ENCODE measurements around the gene CCDC154.
A peak's percentile ranks its signal among the peaks of the same experiment; 100 is the strongest.

Gene CCDC154

GRCh38 chr16:1408171-1408837 is 36.1 kb downstream of the CCDC154 start (continued):
- TF ChIP-seq, protein P1, sequence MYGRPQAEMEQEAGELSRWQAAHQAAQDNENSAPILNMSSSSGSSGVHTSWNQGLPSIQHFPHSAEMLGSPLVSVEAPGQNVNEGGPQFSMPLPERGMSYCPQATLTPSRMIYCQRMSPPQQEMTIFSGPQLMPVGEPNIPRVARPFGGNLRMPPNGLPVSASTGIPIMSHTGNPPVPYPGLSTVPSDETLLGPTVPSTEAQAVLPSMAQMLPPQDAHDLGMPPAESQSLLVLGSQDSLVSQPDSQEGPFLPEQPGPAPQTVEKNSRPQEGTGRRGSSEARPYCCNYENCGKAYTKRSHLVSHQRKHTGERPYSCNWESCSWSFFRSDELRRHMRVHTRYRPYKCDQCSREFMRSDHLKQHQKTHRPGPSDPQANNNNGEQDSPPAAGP (tag by site-specific recombination; IDR thresholded peaks at IDR 0.05): 0 out of 2 replicates have a peak, but pooled peaks have one; percentile 47
- no peak for TF ChIP-seq ZNF146 (tag by site-specific recombination; IDR thresholded peaks at IDR 0.05)
- TF ChIP-seq OSR2 (tag by site-specific recombination; IDR thresholded peaks at IDR 0.05): no peak
- no peak for TF ChIP-seq GFI1B (tag by site-specific recombination; IDR thresholded peaks at IDR 0.05)
- TF ChIP-seq, protein P2, sequence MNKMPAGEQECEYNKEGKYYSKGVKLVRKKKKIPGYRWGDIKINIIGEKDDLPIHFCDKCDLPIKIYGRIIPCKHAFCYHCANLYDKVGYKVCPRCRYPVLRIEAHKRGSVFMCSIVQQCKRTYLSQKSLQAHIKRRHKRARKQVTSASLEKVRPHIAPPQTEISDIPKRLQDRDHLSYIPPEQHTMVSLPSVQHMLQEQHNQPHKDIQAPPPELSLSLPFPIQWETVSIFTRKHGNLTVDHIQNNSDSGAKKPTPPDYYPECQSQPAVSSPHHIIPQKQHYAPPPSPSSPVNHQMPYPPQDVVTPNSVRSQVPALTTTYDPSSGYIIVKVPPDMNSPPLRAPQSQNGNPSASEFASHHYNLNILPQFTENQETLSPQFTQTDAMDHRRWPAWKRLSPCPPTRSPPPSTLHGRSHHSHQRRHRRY (tag by site-specific recombination; IDR thresholded peaks at IDR 0.05): no peak
- TF ChIP-seq ZNF558 (tag by site-specific recombination; IDR thresholded peaks at IDR 0.05): no peak
- no peak for TF ChIP-seq ZFP37 (tag by site-specific recombination; IDR thresholded peaks at IDR 0.05)
- TF ChIP-seq ZNF621 (tag by site-specific recombination; IDR thresholded peaks at IDR 0.05): no peak
- TF ChIP-seq GLIS1 (tag by site-specific recombination; IDR thresholded peaks at IDR 0.05): peak; percentile 99
- TF ChIP-seq ZNF768 (tag by site-specific recombination; IDR thresholded peaks at IDR 0.05): no peak
- TF ChIP-seq, protein P3, sequence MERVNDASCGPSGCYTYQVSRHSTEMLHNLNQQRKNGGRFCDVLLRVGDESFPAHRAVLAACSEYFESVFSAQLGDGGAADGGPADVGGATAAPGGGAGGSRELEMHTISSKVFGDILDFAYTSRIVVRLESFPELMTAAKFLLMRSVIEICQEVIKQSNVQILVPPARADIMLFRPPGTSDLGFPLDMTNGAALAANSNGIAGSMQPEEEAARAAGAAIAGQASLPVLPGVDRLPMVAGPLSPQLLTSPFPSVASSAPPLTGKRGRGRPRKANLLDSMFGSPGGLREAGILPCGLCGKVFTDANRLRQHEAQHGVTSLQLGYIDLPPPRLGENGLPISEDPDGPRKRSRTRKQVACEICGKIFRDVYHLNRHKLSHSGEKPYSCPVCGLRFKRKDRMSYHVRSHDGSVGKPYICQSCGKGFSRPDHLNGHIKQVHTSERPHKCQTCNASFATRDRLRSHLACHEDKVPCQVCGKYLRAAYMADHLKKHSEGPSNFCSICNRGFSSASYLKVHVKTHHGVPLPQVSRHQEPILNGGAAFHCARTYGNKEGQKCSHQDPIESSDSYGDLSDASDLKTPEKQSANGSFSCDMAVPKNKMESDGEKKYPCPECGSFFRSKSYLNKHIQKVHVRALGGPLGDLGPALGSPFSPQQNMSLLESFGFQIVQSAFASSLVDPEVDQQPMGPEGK (tag by site-specific recombination; IDR thresholded peaks at IDR 0.05): peak; percentile 98
- TF ChIP-seq ZNF48 (tag by site-specific recombination; IDR thresholded peaks at IDR 0.05): no peak
- no peak for TF ChIP-seq ZBTB20 (tag by site-specific recombination; IDR thresholded peaks at IDR 0.05)
- TF ChIP-seq ZBTB7A (tag by site-specific recombination; IDR thresholded peaks at IDR 0.05; ENCODE audit: low read depth): no peak
- no peak for TF ChIP-seq ZNF670 (tag by site-specific recombination; IDR thresholded peaks at IDR 0.05; ENCODE audit: low read depth)

DNA sequence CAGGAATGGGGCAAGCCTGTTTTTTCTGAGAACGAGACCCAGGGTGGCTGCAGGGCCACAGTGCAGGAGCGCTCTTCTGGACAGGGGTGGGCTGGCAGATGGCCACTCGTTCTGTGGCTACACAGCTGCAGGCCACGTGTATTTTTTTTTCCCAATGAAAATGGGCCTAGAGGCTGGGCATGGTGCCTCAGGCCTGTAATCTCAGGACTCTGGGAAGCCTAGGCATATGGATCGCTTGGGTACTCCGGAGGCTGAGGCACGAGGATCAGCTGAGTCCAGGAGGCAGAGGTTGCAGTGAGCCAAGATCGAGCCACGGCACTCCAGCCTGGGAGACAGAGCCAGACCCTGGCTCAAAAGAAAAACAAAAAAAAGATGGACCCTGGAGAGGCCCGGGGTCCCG is 36.6 kb downstream of the CCDC154 start:
- ChIA-PET POLR2A (interaction anchor here (1.0 to 2.1 kb wide), 4 partner anchors 13 to 298 kb away, joined by 3 to 10 read pairs (median 5); partner anchors contain the start of genes MAPK8IP3 and UQCC4), CTCF (interaction anchor here (0.6 to 1.2 kb wide), 3 partner anchors 44 to 305 kb away, joined by 3 to 4 read pairs (median 4); no protein-coding TSS in a partner anchor)
- peak overlapping the region; percentile 9; the same call in 1 of the 2 replicates for H3K4me3 ChIP-seq (ENCODE audit: low read depth, low read length)

DNA sequence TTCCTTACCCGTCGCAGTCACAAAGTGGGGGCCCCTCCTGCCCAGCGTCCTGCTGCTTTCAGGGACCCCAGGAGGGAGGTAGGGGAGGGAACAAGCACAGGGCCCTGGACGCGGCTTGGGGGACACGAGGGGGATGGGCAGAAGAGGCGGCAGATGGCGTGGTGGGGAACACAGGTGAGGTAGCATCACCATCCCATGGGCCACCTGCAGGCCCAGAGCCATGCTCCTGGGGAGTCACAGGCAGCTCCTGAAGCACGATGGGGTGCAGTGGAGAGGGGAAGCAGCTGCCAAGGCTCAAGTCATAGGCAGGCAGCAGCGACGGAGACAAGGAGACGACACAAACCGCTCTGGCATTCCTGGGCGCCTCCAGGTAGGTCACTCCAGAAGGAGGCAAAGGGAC is 40.6 kb downstream of the CCDC154 start:
- Histone ChIP-seq H3K4me1 (ENCODE audit: control insufficient read depth, insufficient read depth, low read length) (peaks cover 3% of the 10 kb centered on the region), H3K27ac (ENCODE audit: extremely low read depth, low read depth, low read length) (no peak overlapping the region), H3K9me3 (ENCODE audit: control insufficient read depth, insufficient read depth, low read depth, low read length) (no peaks in the 10 kb centered on the region), H3K36me3 (ENCODE audit: control insufficient read depth in 2 of 2, insufficient read depth in 1 of 2, low read length in 2 of 2) (peaks cover 0 to 40% of the 10 kb centered on the region in 2 experiments; a peak in 2 of 3 replicates), H3K4me3 (ENCODE audit: low read depth, low read length) (no peak overlapping the region)
- TF ChIP-seq EGR2 (tag by site-specific recombination; IDR thresholded peaks at IDR 0.05; ENCODE audit: low read depth) (no peak), ZNF785 (tag by site-specific recombination; IDR thresholded peaks at IDR 0.05) (no peak), ATF2 (tag by site-specific recombination; IDR thresholded peaks at IDR 0.05; ENCODE audit: low read depth) (no peak), ZNF184 (tag by site-specific recombination; IDR thresholded peaks at IDR 0.05) (no peak), ZNF626 (tag by site-specific recombination; IDR thresholded peaks at IDR 0.05) (no peak), ZNF155 (tag by site-specific recombination; IDR thresholded peaks at IDR 0.05) (no peak), ZNF501 (tag by site-specific recombination; IDR thresholded peaks at IDR 0.05) (no peak), ZNF426 (tag by site-specific recombination; IDR thresholded peaks at IDR 0.05) (no peak)
- TF ChIP-seq, protein P4, sequence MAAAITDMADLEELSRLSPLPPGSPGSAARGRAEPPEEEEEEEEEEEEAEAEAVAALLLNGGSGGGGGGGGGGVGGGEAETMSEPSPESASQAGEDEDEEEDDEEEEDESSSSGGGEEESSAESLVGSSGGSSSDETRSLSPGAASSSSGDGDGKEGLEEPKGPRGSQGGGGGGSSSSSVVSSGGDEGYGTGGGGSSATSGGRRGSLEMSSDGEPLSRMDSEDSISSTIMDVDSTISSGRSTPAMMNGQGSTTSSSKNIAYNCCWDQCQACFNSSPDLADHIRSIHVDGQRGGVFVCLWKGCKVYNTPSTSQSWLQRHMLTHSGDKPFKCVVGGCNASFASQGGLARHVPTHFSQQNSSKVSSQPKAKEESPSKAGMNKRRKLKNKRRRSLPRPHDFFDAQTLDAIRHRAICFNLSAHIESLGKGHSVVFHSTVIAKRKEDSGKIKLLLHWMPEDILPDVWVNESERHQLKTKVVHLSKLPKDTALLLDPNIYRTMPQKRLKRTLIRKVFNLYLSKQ (tag by site-specific recombination; IDR thresholded peaks at IDR 0.05; ENCODE audit: borderline replicate concordance): no peak
- ChIA-PET POLR2A (no interaction called here), CTCF (no interaction called here)

More for the DNA sequence above, 36.6 kb downstream of the CCDC154 start:
- Histone ChIP-seq H3K9me3 (ENCODE audit: control insufficient read depth, insufficient read depth, low read depth, low read length) (no peaks in the 10 kb centered on the region), H3K36me3 (ENCODE audit: control insufficient read depth in 2 of 2, insufficient read depth in 1 of 2, low read length in 2 of 2) (peaks cover 0 to 24% of the 10 kb centered on the region in 2 experiments; a peak in 2 of 3 replicates), H3K27ac (ENCODE audit: extremely low read depth, low read depth, low read length) (no peak overlapping the region), H3K4me1 (ENCODE audit: control insufficient read depth, insufficient read depth, low read length) (peaks cover 3% of the 10 kb centered on the region)
- TF ChIP-seq ZNF394 (tag by site-specific recombination; IDR thresholded peaks at IDR 0.05; ENCODE audit: borderline replicate concordance) (peak; percentile 73; the same call in 1 of the 2 replicates), ZNF133 (tag by site-specific recombination; IDR thresholded peaks at IDR 0.05) (no peak), ZBTB17 (tag by site-specific recombination; IDR thresholded peaks at IDR 0.05) (peak; percentile 62; the same call in 1 of the 2 replicates), ZNF670 (tag by site-specific recombination; IDR thresholded peaks at IDR 0.05; ENCODE audit: low read depth) (no peak), IKZF3 (tag by site-specific recombination; IDR thresholded peaks at IDR 0.05) (0 out of 2 replicates have a peak, but pooled peaks have one; percentile 13)

All from HEK293 (cell line).